Left ventricle myocardium inferior (tissue), 1 donor: ENCODE data around the gene SKI. TPM values are rescaled to one million over a fixed set of nuclear protein-coding genes. Genes with fewer than 3 reads are reported as not detected.
A peak's percentile ranks its signal among the peaks of the same experiment; 100 is the strongest.

Experiments
- DNase-seq: peaks from one replicate; pipeline ENCODE4 v3.0.0-alpha.2; 2020
- H3K27ac ChIP-seq: fragments of 200-600 bp; replicated peaks from 2 replicates; pipeline ENCODE4 v1.8.0; 2021
- H3K27me3 ChIP-seq: fragments of 200-600 bp; 2 replicates; pipeline ENCODE4 v1.8.0; 2021; ENCODE audit warnings: low read depth
- H3K36me3 ChIP-seq: fragments of 200-600 bp; 2 replicates; pipeline ENCODE4 v1.8.0; 2021
- H3K4me1 ChIP-seq: fragments of 200-600 bp; 2 replicates; pipeline ENCODE4 v1.8.0; 2021
- H3K4me3 ChIP-seq: fragments of 200-600 bp; 2 replicates; pipeline ENCODE4 v1.8.0; 2021; ENCODE audit warnings: mild to moderate bottlenecking, moderate library complexity
- H3K9me3 ChIP-seq: fragments of 200-600 bp; replicated peaks from 2 replicates; pipeline ENCODE4 v1.8.0; 2021
- intact Hi-C: fragments of 100-400 bp; cut with micrococcal nuclease; formaldehyde crosslinking; loops from one replicate; pipeline ENCODE4 v1.11.0; 2022
- total RNA-seq: library from RNA; stranded (reverse); fragmentation: NEBNext Ultra II Directional; extraction: Animal tissue kit (Norgen Biotek cat#: 25700); gene quantifications from one replicate; pipeline ENCODE4 v1.2.1, GENCODE V29; 2021
- TF ChIP-seq, protein P1 (sequence below): fragments of 200-600 bp; IDR thresholded peaks from 2 replicates; pipeline ENCODE4 v1.8.0; 2021; ENCODE audit warnings: antibody characterized with exemption, mild to moderate bottlenecking, borderline replicate concordance
- donor health status: DM: no; HTN: yes; CAD: no; lungs with severe emphysema.

SKI gene
- total RNA-seq, 1 donor from 2014 or later: 37.9 TPM

GRCh38 chr1:2228694-2229036 is 546 bp downstream of the SKI start:
- H3K4me3 ChIP-seq: peak overlapping the region; percentile 78
- H3K4me1 ChIP-seq: peaks cover 60% of the 10 kb centered on the region
- H3K27me3 ChIP-seq: no peaks in the 10 kb centered on the region
- peak overlapping the region; percentile 89 for H3K27ac ChIP-seq
- no peaks in the 10 kb centered on the region for H3K36me3 ChIP-seq
- DNase-seq: no peak
- intact Hi-C loops: no loop called here
- TF ChIP-seq, protein P1, sequence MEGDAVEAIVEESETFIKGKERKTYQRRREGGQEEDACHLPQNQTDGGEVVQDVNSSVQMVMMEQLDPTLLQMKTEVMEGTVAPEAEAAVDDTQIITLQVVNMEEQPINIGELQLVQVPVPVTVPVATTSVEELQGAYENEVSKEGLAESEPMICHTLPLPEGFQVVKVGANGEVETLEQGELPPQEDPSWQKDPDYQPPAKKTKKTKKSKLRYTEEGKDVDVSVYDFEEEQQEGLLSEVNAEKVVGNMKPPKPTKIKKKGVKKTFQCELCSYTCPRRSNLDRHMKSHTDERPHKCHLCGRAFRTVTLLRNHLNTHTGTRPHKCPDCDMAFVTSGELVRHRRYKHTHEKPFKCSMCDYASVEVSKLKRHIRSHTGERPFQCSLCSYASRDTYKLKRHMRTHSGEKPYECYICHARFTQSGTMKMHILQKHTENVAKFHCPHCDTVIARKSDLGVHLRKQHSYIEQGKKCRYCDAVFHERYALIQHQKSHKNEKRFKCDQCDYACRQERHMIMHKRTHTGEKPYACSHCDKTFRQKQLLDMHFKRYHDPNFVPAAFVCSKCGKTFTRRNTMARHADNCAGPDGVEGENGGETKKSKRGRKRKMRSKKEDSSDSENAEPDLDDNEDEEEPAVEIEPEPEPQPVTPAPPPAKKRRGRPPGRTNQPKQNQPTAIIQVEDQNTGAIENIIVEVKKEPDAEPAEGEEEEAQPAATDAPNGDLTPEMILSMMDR: no peak
- no peaks in the 10 kb centered on the region for H3K9me3 ChIP-seq

DNA sequence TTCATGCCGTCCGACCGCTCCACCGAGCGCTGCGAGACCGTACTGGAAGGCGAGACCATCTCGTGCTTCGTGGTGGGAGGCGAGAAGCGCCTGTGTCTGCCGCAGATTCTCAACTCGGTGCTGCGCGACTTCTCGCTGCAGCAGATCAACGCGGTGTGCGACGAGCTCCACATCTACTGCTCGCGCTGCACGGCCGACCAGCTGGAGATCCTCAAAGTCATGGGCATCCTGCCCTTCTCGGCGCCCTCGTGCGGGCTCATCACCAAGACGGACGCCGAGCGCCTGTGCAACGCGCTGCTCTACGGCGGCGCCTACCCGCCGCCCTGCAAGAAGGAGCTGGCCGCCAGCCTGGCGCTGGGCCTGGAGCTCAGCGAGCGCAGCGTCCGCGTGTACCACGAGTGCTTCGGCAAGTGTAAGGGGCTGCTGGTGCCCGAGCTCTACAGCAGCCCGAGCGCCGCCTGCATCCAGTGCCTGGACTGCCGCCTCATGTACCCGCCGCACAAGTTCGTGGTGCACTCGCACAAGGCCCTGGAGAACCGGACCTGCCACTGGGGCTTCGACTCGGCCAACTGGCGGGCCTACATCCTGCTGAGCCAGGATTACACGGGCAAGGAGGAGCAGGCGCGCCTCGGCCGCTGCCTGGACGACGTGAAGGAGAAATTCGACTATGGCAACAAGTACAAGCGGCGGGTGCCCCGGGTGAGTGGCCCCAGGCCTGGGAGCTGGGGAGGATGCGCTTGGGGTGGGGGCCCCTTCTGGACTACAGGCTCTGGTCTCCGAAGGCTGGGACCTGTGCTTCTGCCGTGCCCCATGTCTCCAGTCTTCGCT is 1.1 kb downstream of the SKI start:
- Histone ChIP-seq H3K9me3 (no peaks in the 10 kb centered on the region), H3K36me3 (no peaks in the 10 kb centered on the region), H3K27ac (peak overlapping the region; percentile 89), H3K27me3 (no peaks in the 10 kb centered on the region), H3K4me1 (peaks cover 65% of the 10 kb centered on the region), H3K4me3 (peak overlapping the region; percentile 78)
- DNase-seq: peak; percentile 78
- intact Hi-C loops: no loop called here
- TF ChIP-seq, protein P1: peak; percentile 22

- TF ChIP-seq, protein P1: no peak
- peak; percentile 50 for DNase-seq
- peaks cover 74% of the 10 kb centered on the region for H3K4me1 ChIP-seq
- intact Hi-C loops: loop anchor here (10.0 kb wide), 1 partner anchor 65 kb away; no protein-coding TSS in a partner anchor
- H3K27ac ChIP-seq: peak overlapping the region; percentile 89
- H3K27me3 ChIP-seq: no peaks in the 10 kb centered on the region
- no peaks in the 10 kb centered on the region for H3K36me3 ChIP-seq
- no peaks in the 10 kb centered on the region for H3K9me3 ChIP-seq
- H3K4me3 ChIP-seq: peak overlapping the region; percentile 78
These were observed 2.0 kb downstream of the SKI start for GRCh38 chr1:2229911-2230731.

DNA sequence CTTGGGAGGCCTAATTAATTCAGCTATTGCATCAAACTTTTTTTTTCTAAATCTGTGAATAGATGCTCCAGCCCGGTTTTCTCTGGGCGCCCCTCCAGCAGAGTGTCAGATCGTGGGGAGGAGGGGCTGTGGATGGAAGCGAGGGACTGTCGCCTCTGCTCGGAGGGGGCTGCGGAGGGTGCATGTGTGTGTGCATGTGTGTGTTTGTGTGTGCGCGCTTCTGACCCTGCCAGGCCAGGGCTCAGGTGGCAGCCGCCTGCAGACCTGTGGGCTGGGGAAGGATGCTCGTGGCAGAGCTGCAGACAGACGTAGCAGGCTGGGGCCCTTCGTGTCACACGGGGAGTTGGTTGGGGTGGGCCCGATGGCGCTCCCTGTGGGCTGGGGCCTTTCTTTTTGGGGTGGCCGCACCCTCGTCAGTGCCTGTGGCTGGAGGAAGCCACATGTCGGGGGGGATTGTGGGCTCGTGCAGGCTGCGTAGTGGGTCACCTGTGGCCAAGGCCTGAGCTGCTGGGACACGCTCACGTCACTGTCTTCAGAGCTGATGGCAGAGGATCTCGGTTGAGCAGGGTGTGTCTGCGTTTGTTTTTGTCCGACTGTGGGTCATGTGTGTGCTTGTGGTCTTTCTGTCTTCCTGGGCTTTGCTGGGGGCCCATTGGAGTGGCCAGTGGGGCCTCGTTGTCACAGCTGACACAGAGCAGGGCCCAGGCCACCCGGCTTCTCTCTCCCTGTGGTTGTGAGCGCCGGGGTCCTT is 2.8 kb downstream of the SKI start:
- DNase-seq: no peak
- Histone ChIP-seq H3K36me3 (no peaks in the 10 kb centered on the region), H3K4me3 (peak overlapping the region; percentile 78), H3K27ac (peak overlapping the region; percentile 89), H3K27me3 (no peaks in the 10 kb centered on the region), H3K9me3 (no peaks in the 10 kb centered on the region), H3K4me1 (peaks cover 82% of the 10 kb centered on the region)
- intact Hi-C loops: loop anchor here (10.0 kb wide), 1 partner anchor 64 kb away; no protein-coding TSS in a partner anchor
- TF ChIP-seq, protein P1: no peak
